Stimulated activated naive CD4-positive, alpha-beta T cell treated with Interleukin-2 at 50 U/mL for 16 hours (primary cell): Measurements from ENCODE around the gene GABBR2.

Source experiments
- DNase-seq: peaks from one replicate; lab custom pipeline; 2025; lab: John Stamatoyannopoulos, UW

The GABBR2 gene

DNA sequence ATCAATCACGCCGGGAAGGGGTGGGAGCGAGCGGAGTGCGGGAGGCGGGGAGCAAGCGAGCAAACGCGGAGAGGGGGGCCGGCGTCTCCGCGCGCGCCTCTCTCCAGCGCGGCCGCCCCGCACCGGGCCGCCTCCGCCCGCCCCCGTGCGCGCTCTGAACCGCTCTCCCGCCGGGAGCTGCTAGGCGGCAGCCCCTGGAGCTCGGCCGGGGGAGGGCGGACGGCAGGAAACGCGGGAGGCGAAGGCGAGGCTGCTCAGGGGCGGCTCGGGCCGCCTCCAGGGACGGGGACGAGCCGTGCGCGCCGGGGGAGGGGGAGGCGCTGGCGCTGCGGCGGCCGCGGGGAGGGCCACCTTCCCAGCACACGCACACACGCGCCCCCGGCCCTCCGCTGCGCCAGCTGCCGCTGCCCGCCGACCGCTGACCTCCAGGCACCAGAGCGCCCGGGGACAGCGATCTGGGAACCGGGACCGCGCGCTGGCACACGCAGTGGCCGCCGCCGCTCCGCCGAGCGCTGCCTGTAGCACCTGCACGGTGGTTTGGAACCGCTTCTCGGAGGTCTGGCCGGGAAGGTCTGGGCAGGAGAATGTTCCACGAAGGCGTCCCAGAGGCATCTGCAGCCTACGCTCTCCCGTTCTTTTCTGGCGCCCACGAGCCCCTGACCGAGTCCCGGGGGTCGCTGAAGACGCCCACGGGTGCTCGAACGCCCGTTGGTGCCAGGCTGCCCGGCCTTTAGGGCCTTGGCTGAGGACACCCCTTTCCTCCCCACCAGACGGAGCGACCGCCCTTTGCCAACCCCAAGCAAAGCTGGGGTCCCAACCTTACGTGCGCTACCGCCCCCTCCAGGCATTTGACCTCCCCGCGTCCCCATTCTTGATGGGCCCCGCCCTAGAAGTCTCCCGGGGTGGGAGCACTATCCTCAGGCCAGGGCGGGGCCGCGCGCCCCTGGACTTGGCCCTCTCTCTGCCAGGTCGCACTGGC is at the start of gene GABBR2:
TSS of gene GABBR2 (minus strand) at position 3 of the 979 bp plus-strand sequence. CDS start 198 bp downstream, outside the sequence.
- no peak for DNase-seq

DNA sequence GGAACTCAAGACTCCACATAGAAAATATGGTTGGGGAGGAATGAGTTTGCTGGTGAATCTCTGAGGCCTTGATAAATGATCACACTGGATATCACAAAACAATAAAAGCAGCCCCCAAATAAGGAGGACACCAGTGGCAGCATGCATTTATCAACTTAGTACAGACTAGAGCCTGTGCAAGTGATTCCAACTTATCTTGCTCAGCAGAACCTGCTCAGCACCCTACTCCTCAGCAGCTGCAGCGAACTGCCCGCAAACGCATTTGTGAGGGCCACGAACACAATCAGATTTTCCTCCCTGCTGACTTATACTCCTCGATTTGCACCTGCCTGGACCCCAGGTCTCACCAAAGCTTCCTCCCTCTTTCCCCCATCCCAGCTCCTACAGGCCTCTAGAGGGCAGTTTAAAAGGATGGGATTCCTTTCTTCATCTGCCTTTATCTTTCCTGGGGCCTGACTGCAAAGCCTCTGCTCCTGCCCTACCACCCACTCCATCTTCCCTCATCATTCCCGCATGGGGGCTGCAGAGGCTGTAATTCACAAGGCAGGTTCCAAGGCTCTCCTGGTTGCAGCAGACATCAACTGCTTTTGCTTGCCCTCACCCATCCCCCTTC is 46.4 kb upstream of the GABBR2 start:
- no peak for DNase-seq

DNA sequence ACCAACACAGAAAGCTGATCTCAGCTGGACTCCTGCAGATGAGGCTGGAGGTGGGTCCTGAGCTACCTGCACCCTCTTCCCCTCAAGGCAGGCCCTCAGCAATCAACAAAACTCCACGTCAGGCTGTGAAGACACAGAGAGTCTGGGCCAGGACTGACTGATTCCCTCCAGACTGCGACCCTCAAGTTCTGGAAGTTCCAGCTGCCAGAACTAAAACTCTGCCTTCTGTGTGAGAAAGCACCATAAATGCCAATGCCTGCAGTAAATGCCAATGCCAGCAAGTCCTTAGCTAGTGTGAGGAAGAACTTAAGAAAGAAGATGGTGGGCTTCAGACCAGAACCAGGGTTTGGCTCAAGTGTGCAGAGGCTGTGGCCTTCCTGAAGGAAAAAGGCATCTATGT is 42.5 kb upstream of the GABBR2 start:
- no peak for DNase-seq

DNA sequence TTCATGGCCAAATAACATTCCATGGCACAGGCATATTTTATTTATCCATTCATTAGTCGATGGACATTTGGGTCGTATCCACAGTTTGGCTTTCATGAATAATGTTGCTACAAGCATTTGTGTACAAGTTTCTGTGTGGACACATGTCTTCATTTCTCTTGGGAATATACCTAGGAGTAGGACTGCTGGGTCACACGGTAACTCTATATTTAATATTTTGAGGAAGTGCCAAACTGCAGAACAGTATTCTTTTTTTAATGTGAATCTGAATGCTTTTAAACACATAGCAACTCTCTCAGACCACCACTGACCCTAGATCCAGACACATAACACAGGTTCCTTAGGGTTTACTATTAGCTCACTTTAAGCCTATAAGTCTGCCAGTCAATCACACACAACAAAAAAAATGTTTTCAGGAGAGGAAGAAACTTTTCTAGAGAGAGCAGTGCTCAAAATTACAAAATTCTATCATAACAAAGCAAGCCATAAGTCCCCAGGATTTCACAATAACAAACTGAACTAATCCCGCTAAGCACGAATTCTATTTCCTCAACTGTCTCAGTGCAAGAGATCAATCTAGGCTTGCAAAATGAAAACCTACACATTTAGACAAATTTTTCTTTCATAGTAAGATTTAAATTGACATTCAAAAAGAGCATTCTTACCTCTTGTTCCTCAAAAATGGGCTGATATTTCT is 41.8 kb upstream of the GABBR2 start:
- DNase-seq, result no peak

DNA sequence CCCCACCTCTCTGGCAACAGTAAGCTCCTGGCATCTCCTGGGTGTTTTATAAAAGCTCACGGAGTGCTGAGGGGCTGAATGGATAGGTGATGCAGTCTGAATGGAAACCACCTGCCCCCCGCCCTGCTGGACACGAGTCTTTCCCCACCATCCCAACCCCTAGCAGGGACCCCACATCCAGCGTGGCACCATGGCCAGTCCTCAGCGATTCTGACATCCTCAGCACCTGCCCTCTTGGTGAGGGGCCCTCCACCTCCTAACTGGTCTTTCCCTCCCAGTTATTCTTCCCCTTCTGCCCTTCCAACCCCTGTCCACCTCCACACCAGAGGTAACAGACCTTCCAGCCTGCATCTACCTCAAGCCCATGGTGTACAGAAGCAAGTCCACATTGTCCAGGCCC is 38.7 kb upstream of the GABBR2 start:
- no peak for DNase-seq

DNA sequence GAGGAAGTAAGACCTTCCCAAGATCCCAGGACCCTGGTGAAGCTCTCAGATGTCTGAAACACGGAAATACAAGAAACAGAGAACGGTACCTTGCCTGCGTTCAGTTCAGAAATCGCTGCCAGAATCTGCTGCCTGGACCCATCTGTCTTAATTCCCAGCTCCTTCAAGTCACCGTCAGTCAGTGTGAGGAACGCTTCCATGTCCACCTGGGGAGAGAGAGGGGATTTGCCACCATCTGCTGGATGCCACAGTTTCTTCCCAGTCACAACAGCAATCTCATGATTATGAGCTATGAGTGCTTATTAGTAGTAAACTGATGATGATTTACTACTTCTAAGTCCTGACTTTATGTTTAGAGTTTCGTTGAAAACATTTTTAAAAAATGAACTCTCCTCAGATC is 36.7 kb upstream of the GABBR2 start:
- DNase-seq, result no peak

DNA sequence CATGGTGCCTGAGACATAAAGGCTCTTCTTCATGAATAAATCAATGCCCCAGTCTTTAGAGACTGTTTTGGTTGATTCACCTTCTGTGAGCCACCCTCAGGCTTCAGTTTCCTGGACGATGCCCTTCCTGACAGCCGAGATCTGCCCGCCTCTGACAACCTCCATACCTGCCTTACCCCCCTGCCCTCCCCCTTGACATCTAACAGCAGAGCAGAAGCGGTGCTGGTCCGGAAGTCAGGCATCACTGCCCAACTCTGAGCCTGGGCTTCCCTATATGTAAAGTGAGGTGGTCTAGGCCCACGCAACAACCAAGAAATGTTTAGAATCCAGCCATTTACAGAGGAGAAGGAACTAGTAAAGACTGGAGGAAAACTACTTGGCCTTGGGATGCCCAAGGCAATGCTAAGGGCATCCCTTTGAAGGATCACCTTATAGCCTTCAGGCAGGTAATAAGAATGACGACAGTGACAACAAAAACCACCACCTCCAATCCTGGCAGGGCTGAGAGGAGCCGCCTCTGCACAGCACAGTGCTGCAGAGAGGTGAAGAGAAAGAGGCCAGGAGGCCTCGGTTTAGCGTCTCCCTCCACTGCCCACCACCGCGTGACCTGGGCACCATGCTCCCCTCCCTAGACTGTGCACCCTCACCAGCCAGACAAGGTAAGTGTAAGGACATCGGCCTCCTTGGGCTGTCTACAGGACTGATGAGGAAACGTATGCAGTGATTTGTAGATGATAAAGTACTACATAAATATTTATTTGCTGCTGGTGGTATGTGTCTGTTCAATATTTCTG is 35.3 kb upstream of the GABBR2 start:
- no peak for DNase-seq

DNA sequence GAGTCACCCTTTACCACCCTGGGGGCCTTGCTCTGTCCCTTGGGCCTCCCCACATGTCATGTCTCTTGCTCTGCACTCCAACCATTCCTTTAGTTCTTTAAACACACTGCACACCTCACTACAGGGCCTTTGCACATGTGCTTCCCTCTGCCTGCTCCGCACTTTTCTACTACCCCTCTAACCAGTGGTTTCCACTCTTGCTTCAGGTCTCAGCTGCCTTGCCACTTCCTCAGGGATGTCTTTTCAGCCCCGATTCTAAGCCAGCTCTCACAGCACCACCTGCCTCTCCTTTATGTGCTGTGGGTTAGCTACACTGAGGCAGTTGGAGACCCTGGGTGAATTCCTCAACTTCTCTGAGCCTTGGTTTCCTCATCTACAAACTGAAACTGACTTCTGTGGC is 34.6 kb upstream of the GABBR2 start:
- no peak for DNase-seq

DNA sequence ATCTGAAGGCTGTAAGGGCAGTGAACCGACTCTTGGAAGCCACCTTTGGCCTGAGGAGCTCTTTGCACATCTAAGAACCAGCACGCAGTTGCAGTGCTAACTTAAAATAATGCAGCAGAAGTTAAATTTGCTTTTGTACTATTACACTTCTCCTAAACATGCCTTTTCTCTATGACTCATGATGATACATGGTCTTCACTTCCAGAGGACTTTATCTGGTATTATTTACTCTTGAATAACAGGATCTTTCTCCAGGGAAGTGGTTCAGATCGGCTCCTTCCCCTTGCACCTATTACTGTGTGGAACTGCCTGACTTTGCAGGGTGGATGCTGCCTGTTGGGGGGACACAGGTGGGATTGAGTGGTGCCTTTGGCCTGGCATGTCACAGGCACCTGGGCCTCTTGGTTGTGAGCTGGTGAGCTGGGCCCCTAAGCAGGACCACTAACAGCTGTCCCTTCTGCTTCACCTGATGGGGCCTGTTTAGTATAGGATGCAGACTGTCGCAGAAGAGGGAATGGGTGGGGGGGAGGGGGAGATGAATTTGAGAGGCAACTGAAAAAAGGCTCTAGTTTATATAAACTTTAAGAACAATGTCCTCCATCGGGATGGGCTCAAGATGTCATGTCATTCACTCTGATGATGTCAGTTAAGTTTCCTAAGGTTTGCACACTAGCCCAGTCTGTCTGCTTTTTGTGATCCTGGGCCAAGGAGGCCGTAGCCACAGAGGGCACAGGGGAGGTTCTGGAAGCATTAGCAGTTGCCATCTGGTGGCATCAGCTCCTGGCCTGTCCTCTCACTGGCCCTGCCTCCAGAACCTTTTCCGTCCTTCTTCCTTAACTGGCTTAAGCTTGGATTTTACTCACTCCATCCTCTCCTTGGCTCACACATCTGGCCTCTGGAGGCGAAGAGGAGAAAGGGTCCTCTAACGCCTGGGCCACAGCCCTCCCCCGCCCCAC is 33.9 kb upstream of the GABBR2 start:
- DNase-seq, result no peak

DNA sequence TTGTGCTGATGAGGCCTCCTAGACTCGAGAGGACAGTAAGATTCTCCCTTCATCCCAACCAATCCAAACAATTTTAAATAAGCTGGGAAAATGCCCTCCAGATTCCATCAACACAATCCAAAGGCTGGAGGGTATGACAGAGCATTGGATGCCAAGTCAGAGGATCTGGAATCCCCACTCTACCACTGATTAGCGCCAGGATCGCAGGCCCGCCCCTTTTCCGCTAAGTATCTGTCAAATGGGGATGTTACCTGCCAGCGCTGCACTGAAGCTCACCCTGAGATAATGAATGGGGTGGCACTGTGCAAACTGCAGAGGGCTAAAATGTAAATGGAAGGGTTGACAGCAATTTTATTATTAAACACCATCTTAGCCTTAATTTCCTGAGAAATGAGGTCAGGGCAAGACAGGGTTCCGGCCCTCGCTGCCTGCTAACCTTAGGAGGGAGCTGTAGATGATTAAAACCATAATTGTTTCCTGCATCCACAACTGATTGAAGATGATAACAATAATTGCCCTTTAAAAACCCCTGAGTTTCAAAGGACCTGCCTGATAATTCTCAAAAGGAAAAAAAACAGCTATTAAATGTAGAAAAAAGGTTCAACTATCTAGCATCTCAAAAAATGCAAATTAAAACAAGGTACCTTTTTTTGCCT is 31.6 kb upstream of the GABBR2 start:
- no peak for DNase-seq

DNA sequence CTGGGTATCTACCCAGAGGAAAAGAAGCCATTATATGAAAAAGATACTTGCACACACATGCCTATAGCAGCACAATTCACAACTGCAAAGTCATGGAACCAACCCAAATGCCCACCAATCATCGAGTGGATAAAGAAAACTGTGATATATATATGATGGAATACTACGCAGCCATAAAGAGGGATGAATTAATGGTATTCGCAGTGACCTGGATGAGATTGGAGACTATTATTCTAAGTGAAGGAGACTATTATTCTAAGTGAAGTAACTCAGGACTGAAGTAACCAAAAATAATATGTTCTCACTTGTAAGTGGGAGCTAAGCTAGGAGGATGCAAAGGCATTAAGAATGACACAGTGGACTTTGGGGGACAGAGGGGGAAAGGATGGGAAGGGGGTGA is 30.0 kb upstream of the GABBR2 start:
- no peak for DNase-seq

DNA sequence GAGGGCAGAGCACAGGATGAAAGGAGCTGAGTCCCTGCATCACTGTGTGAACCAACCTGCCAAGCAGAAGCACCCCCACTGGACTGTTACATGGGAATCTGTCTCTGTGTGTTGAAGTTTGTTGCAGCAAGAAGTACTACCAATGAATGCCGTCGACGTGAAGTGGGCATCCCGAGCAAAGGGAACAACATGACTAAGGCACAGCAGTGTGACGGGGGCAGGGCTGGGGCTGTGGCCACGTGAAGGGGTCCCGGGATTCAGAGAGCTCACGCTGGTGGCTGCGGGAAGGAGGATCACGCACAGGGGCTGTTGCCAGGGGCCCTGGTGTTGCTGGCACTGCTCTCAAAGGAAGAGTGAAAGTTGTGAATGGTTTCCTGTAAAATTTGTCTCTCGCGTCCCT is 27.5 kb upstream of the GABBR2 start:
- DNase-seq, result no peak

DNA sequence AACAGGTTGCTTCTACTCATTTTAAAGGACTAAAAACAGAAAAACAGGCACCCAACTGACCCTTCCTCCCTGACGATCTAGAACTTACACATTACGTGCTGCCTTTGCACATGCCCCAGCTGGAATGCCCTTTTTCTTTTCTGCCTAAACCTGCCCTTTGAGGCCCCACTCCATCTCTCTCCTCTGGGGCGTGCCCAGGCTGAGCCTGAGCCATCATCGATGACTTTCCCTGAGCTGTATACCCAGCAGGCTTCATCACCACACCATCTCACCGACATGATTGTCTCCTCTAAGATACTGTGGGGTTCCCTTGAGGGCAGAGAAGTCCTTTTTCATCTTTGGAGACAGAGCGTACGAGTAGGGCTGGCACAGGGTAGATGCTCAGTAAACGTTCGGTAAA is 24.1 kb upstream of the GABBR2 start:
- DNase-seq, result no peak

DNA sequence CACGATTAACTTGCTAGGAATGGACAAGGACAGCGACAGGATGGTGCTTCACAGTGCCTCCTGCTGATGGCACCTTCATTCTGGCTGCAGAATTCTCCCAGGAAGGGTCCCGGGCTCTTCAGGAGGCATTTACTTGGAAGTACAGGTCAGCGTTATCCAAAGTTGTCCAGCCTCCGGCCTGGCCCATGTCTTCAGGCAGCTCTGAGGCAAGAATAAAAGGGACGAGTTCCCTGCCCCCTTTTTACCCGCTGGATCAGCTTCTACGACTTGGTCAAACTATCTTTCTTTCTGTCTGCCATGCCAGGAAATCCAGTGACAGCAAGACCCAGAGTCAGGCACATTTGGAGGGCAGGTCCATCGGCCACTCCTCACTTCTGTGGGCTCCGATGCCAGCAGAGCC is 23.4 kb upstream of the GABBR2 start:
- DNase-seq, result no peak

DNA sequence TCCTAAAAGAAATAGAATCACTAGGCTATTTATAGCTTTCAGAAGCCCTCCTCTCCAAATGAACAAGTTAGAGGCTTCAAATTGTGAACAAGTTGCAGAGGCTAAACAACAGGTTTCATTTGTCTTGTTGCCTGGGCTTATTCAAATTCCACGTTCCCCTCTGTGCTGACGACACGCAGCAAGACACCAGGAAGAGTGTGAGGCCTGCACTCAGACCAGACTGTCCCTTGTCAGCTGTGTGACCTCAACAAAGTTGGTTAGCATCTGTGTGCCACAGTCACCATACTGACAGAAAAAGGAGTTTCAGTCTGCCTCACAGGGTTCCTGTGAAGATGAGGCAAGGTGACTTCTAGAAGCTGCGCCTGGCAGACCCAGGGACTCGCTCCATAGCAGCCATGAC is 22.1 kb upstream of the GABBR2 start:
- DNase-seq, result no peak

DNA sequence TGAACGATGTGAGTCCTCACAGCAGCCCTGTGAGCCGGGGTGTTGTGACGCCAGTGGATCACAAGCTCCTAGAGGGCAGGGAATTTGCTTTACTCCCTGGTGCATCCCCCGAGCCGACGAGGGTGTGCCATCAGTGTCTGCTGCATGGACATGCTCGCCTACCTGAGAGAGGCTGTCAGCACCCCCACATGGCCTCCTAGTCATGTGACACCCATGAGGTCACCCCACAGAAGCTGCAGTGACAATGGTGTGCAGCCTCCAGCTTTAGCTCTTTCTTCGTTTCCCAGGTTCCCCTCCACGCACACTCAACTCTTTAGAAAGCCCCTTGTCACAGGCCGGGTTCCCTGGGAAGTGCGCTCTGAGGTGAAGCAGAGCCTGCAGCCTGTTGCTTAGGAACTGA is 19.8 kb upstream of the GABBR2 start:
- DNase-seq, result no peak

DNA sequence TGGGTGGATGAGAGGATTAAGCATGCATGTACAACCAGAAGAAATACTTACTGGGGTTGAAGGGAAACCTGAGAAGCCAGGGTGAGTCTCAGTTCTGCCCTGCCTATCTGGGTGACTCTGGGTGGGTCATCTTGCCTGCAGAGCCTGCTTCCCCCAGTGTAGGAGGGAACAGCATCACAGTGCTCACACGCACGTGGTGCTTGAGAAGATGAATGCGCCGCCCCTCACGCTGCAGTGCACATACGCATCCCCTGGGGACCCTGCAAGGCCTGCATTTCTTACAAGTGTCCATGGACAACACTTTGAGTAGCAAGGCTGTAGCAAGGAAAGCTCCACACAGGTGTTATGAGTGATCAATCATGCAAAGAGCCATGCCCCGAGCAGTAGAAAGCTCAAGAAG is 18.7 kb upstream of the GABBR2 start:
- DNase-seq, result no peak

DNA sequence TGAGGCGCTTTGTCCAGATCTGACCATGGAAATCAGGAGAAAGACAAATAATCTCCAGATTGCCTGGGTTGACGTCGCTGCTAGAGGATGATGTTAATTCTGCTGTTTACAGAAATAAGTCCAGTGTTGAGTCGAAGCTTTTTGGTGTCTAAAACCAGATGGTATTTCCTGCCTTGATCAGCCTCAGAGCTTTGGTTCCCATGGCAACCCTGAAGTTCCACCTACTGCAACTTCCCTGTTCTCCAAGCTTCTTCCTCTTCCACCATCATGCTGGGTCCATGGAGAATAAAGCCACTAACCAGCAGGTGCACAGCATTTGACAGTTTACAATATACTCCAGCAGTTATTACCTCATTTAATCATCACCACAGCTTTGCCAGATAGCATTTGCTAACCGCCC is 18.0 kb upstream of the GABBR2 start:
- no peak for DNase-seq

DNA sequence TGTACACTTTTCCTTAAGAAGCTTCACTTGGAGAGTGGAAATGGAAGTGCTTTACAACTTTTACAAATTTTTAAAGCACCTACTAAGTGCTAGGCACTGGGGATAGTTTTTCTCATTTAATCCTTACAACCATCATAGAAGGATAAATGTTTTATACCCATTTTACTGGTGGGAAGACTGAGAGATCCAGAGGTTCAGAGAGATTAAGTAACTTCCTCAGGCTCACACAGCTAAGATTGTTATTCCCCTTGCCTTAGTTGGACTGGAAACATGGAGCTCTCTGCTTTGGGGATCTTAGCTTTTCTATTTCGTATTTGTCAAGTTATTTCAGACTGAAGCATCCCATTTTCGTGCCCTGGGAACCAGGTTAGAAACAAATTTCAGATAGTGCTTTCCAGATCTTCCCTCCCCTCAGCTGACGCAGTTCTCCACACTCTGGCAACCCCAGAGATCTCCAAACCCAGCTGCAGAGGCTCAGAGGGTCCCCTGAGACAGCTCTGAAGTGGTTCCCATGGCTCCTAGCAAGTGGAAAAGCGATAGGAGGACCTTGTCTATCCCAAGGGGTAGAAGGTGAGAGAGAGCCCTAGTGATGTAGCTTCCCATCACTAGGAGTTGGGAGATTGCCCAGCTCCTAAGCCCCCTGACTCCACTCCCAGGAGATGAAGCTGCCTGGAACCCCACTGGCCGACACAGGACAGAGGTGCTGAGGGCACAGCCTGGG is 16.2 kb upstream of the GABBR2 start:
- no peak for DNase-seq

DNA sequence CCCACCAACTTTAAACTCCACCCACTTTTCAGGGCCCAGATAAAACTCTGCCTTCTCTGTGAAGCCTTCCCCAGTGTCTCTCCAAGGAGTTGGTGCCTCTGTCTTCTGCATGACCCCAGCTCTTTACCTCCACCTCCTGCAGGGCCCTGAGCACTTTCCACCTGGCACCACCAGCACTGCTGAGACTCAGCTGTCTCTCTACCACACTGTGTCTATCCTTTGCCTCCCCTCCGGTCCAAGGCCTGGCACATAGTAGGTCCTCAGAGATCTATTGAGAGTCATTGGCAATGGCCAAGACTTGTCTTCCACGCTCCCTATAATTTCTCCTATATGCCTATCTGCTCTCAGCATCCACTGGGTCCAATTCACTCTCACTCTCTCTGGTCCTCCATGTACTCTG is 12.9 kb upstream of the GABBR2 start:
- DNase-seq, result no peak
